SK-N-MC (cell line): ENCODE results near the gene QSOX2.

Experiments used
- DNase-seq: peaks from one replicate; pipeline ENCODE4 v3.0.0-alpha.2; 2011; ENCODE audit warnings: low read depth, low spot score
- H3K27ac ChIP-seq: fragments of 200-600 bp; sonication (generic); 2 replicates; pipeline ENCODE4 v1.5.1; 2016; ENCODE audit warnings: mixed run types
- H3K36me3 ChIP-seq: fragments of 200-600 bp; sonication (generic); 2 replicates; pipeline ENCODE4 v1.6.1; 2017; ENCODE audit warnings: antibody characterized with exemption, low read length, mixed read lengths; ENCODE audit not compliant: insufficient read depth
- H3K4me3 ChIP-seq: fragments of 200-600 bp; sonication (generic); 2 replicates; pipeline ENCODE4 v1.5.1; 2016
- H3K9ac ChIP-seq: fragments of 200-600 bp; sonication (generic); 2 replicates; pipeline ENCODE4 v1.8.0; 2017; ENCODE audit warnings: mixed run types, mixed read lengths; ENCODE audit not compliant: insufficient read length
- H3K9me3 ChIP-seq: fragments of 200-600 bp; sonication (generic); 2 replicates; pipeline ENCODE4 v1.6.1; 2017; ENCODE audit warnings: low read depth, mild to moderate bottlenecking, antibody characterized with exemption, low read length, moderate library complexity, mixed read lengths
- EZH2 ChIP-seq: fragments of 200-600 bp; sonication (generic); IDR thresholded peaks from one replicate; pipeline ENCODE4 v1.6.1; 2017; ENCODE audit warnings: antibody characterized with exemption
- FOXP2 ChIP-seq: optimal IDR thresholded peaks from 2 replicates; pipeline ENCODE3; 2011; ENCODE audit warnings: mild to moderate bottlenecking, moderate library complexity; ENCODE audit not compliant: insufficient read depth; ENCODE audit errors: extremely low read length, control extremely low read depth
- POLR2AphosphoS5 ChIP-seq: IDR thresholded peaks from 2 replicates; pipeline ENCODE4 v1.6.1; 2012; ENCODE audit warnings: mild to moderate bottlenecking, low read depth, low read length, borderline replicate concordance

The QSOX2 gene

GRCh38 chr9:136257381-136258298, 12.0 kb upstream of the QSOX2 start:
- DNase-seq = no peak
- Histone ChIP-seq H3K9ac (no peak overlapping the region), H3K27ac (no peak overlapping the region), H3K4me3 (no peak overlapping the region), H3K36me3 (no peaks in the 10 kb centered on the region), H3K9me3 (no peaks in the 10 kb centered on the region)
- TF ChIP-seq FOXP2 (no peak), POLR2AphosphoS5 (no peak), EZH2 (no peak)

GRCh38 chr9:136255896-136256890, 10.6 kb upstream of the QSOX2 start:
- Histone ChIP-seq H3K36me3 (no peaks in the 10 kb centered on the region), H3K4me3 (no peak overlapping the region), H3K9ac (no peak overlapping the region), H3K27ac (no peak overlapping the region), H3K9me3 (no peaks in the 10 kb centered on the region)
- DNase-seq = no peak
- TF ChIP-seq POLR2AphosphoS5 = no peak
- TF ChIP-seq FOXP2 = no peak
- no peak for TF ChIP-seq EZH2

GRCh38 chr9:136255166-136255538, 9.5 kb upstream of the QSOX2 start:
- Histone ChIP-seq H3K9ac (no peak overlapping the region), H3K9me3 (no peaks in the 10 kb centered on the region), H3K4me3 (no peak overlapping the region), H3K27ac (no peak overlapping the region), H3K36me3 (no peaks in the 10 kb centered on the region)
- no peak for DNase-seq
- TF ChIP-seq FOXP2 (no peak), POLR2AphosphoS5 (no peak), EZH2 (no peak)

- H3K4me3 ChIP-seq = no peak overlapping the region
- TF ChIP-seq POLR2AphosphoS5 (no peak), FOXP2 (no peak), EZH2 (no peak)
- H3K9ac ChIP-seq = no peak overlapping the region
- no peak overlapping the region for H3K27ac ChIP-seq
- no peak for DNase-seq
- H3K9me3 ChIP-seq = no peaks in the 10 kb centered on the region
- H3K36me3 ChIP-seq = no peaks in the 10 kb centered on the region
Observed at GRCh38 chr9:136254381-136255165, 9.0 kb upstream of the QSOX2 start.

GRCh38 chr9:136253246-136254130, 7.9 kb upstream of the QSOX2 start:
- Histone ChIP-seq H3K9me3 (no peaks in the 10 kb centered on the region), H3K27ac (no peak overlapping the region), H3K4me3 (no peak overlapping the region), H3K36me3 (no peaks in the 10 kb centered on the region), H3K9ac (no peak overlapping the region)
- DNase-seq = no peak
- TF ChIP-seq POLR2AphosphoS5 = no peak

GRCh38 chr9:136252846-136253245, 7.2 kb upstream of the QSOX2 start:
- H3K4me3 ChIP-seq = no peak overlapping the region

GRCh38 chr9:136252281-136252680, 6.7 kb upstream of the QSOX2 start:
- no peak overlapping the region for H3K9ac ChIP-seq
- no peaks in the 10 kb centered on the region for H3K36me3 ChIP-seq
- no peaks in the 10 kb centered on the region for H3K9me3 ChIP-seq
- H3K4me3 ChIP-seq = no peak overlapping the region
- DNase-seq = no peak
- TF ChIP-seq FOXP2 = no peak
- TF ChIP-seq EZH2 = no peak
- H3K27ac ChIP-seq = no peak overlapping the region

More at GRCh38 chr9:136252846-136253245, 7.2 kb upstream of the QSOX2 start:
- H3K9me3 ChIP-seq = no peaks in the 10 kb centered on the region
- no peak overlapping the region for H3K27ac ChIP-seq
- no peaks in the 10 kb centered on the region for H3K36me3 ChIP-seq
- no peak overlapping the region for H3K9ac ChIP-seq
- no peak for DNase-seq
- TF ChIP-seq EZH2 (no peak), POLR2AphosphoS5 (no peak), FOXP2 (no peak)
